H9 (cell line): ENCODE measurements around the gene SEMA3C. TPM values are rescaled to one million over a fixed set of nuclear protein-coding genes. Genes with fewer than 3 reads are reported as not detected.

Experiments used
- DNase-seq: peaks from one replicate; pipeline ENCODE4 v3.0.0-alpha.2; 2017
- H2AFZ ChIP-seq: one replicate; pipeline ENCODE4 v1.6.1; 2013; ENCODE audit warnings: mild to moderate bottlenecking, low read length, control low read depth, moderate library complexity
- H2AK5ac ChIP-seq: 2 replicates; pipeline ENCODE4 v1.6.1; 2013; ENCODE audit warnings: low read length, control low read depth, mixed read lengths; ENCODE audit not compliant: insufficient read length
- H2BK120ac ChIP-seq: one replicate; pipeline ENCODE4 v1.6.1; 2013; ENCODE audit warnings: low read depth, mild to moderate bottlenecking, low read length, control low read depth, inconsistent platforms; ENCODE audit not compliant: poor library complexity, severe bottlenecking
- H2BK12ac ChIP-seq: 2 replicates; pipeline ENCODE4 v1.6.1; 2013; ENCODE audit warnings: low read length, control low read depth, mixed read lengths, low read depth; ENCODE audit not compliant: insufficient read length
- H2BK15ac ChIP-seq: 2 replicates; pipeline ENCODE4 v1.6.1; 2013; ENCODE audit warnings: low read depth, low read length, control low read depth
- H2BK20ac ChIP-seq: one replicate; pipeline ENCODE4 v1.6.1; 2013; ENCODE audit warnings: low read depth, mild to moderate bottlenecking, low read length, control low read depth, inconsistent platforms; ENCODE audit not compliant: poor library complexity, severe bottlenecking
- H2BK5ac ChIP-seq: 2 replicates; pipeline ENCODE4 v1.6.1; 2013; ENCODE audit warnings: low read length, control low read depth, mixed read lengths; ENCODE audit not compliant: insufficient read length
- H3K14ac ChIP-seq: 2 replicates; pipeline ENCODE4 v1.6.1; 2013; ENCODE audit warnings: low read length, control low read depth; ENCODE audit not compliant: insufficient read depth
- H3K18ac ChIP-seq: 2 replicates; pipeline ENCODE4 v1.6.1; 2013; ENCODE audit warnings: low read depth, mild to moderate bottlenecking, mixed read lengths, low read length, control low read depth; ENCODE audit not compliant: insufficient read length
- H3K23ac ChIP-seq: 2 replicates; pipeline ENCODE4 v1.6.1; 2013; ENCODE audit warnings: low read length, control low read depth, mixed read lengths, low read depth; ENCODE audit not compliant: insufficient read length
- H3K23me2 ChIP-seq: 2 replicates; pipeline ENCODE4 v1.6.1; 2013; ENCODE audit warnings: low read depth, mild to moderate bottlenecking, mixed read lengths, low read length, control low read depth; ENCODE audit not compliant: insufficient read length, poor library complexity, severe bottlenecking
- H3K27ac ChIP-seq: 2 replicates; pipeline ENCODE4 v1.5.1; 2013; ENCODE audit warnings: low read length, control low read depth, mixed read lengths, low read depth; ENCODE audit not compliant: insufficient read length
- H3K27me3 ChIP-seq: 2 replicates; pipeline ENCODE4 v1.6.1; 2013; ENCODE audit warnings: low read length, control low read depth, inconsistent platforms; ENCODE audit not compliant: insufficient read depth
- H3K4ac ChIP-seq: 2 replicates; pipeline ENCODE4 v1.6.1; 2013; ENCODE audit warnings: low read depth, mild to moderate bottlenecking, control low read depth, inconsistent platforms, low read length, moderate library complexity
- H3K4me1 ChIP-seq: 2 replicates; pipeline ENCODE4 v1.6.1; 2013; ENCODE audit warnings: low read length, control low read depth, inconsistent platforms; ENCODE audit not compliant: insufficient read depth
- H3K4me2 ChIP-seq: 2 replicates; pipeline ENCODE4 v1.6.1; 2013; ENCODE audit warnings: low read length, control low read depth, mixed read lengths; ENCODE audit not compliant: insufficient read length, insufficient read depth
- H3K56ac ChIP-seq: 2 replicates; pipeline ENCODE4 v1.6.1; 2013; ENCODE audit warnings: low read depth, mild to moderate bottlenecking, mixed read lengths, low read length, control low read depth; ENCODE audit not compliant: insufficient read length
- H3K79me1 ChIP-seq: 2 replicates; pipeline ENCODE4 v1.6.1; 2013; ENCODE audit warnings: low read depth, mild to moderate bottlenecking, moderate library complexity, low read length, control low read depth, inconsistent platforms; ENCODE audit not compliant: insufficient read depth, poor library complexity, severe bottlenecking
- H3K79me2 ChIP-seq: 2 replicates; pipeline ENCODE4 v1.6.1; 2013; ENCODE audit warnings: low read length, control low read depth, inconsistent platforms; ENCODE audit not compliant: insufficient read depth
- H3K9ac ChIP-seq: 2 replicates; pipeline ENCODE4 v1.6.1; 2013; ENCODE audit warnings: low read length, control low read depth, mixed read lengths; ENCODE audit not compliant: insufficient read length; ENCODE audit errors: extremely low read depth
- H3K9me3 ChIP-seq: one replicate; pipeline ENCODE4 v1.6.1; 2013; ENCODE audit warnings: low read depth, low read length, inconsistent platforms; ENCODE audit not compliant: control insufficient read depth
- H3T11ph ChIP-seq: one replicate; pipeline ENCODE4 v1.6.1; 2013; ENCODE audit warnings: mild to moderate bottlenecking, low read length, control low read depth, inconsistent platforms
- H4K20me1 ChIP-seq: one replicate; pipeline ENCODE4 v1.6.1; 2013; ENCODE audit not compliant: control insufficient read depth, insufficient read length, insufficient read depth
- H4K5ac ChIP-seq: 2 replicates; pipeline ENCODE4 v1.6.1; 2013; ENCODE audit warnings: low read depth, mild to moderate bottlenecking, mixed read lengths, low read length, control low read depth; ENCODE audit not compliant: insufficient read length
- H4K8ac ChIP-seq: replicated peaks from 2 replicates; pipeline ENCODE4 v1.6.1; 2013; ENCODE audit warnings: low read length, control low read depth, mixed read lengths, low read depth; ENCODE audit not compliant: insufficient read length
- H4K91ac ChIP-seq: 2 replicates; pipeline ENCODE4 v1.6.1; 2013; ENCODE audit warnings: low read depth, mild to moderate bottlenecking, moderate library complexity, mixed read lengths, low read length, control low read depth; ENCODE audit not compliant: insufficient read length
- H3K27ac Mint-ChIP-seq, 3 experiments: 2 replicates in 2 of 3; 3 replicates in 1 of 3; pipeline ENCODE4 v1.8.0; 2020 to 2021; ENCODE audit warnings: mixed read lengths in 3 of 3, mild to moderate bottlenecking in 1 of 3, moderate library complexity in 1 of 3
- H3K27me3 Mint-ChIP-seq: 2 replicates; pipeline ENCODE4 v1.8.0; 2021; ENCODE audit warnings: low read depth, mild to moderate bottlenecking, moderate library complexity, mixed read lengths
- H3K36me3 Mint-ChIP-seq, 3 experiments: 2 replicates in 2 of 3; 3 replicates in 1 of 3; pipeline ENCODE4 v1.8.0; 2020 to 2021; ENCODE audit warnings: low read depth in 3 of 3, mixed read lengths in 3 of 3; ENCODE audit not compliant: insufficient read depth in 1 of 3
- H3K4me1 Mint-ChIP-seq, 2 experiments: 2 replicates each; pipeline ENCODE4 v1.8.0; 2020; ENCODE audit warnings: mixed read lengths in 2 of 2
- H3K4me3 Mint-ChIP-seq, 2 experiments: 2 replicates in 1 of 2; 3 replicates in 1 of 2; pipeline ENCODE4 v1.8.0; 2020 to 2021; ENCODE audit warnings: mild to moderate bottlenecking in 2 of 2, mixed read lengths in 2 of 2, moderate library complexity in 1 of 2
- H3K9me3 Mint-ChIP-seq, 2 experiments: 2 replicates in 1 of 2; 3 replicates in 1 of 2; pipeline ENCODE4 v1.8.0; 2020; ENCODE audit warnings: mild to moderate bottlenecking in 2 of 2, mixed read lengths in 2 of 2, moderate library complexity in 1 of 2
- CTCF ChIP-seq: fragments of 200-600 bp; sonication (generic); conservative IDR thresholded peaks from 3 replicates; pipeline ENCODE4 v1.8.0; 2021; ENCODE audit warnings: antibody characterized with exemption, mild to moderate bottlenecking
- WGBS: extraction: QIAGEN DNeasy Blood & Tissue Kit; methylation state at CpG from one replicate; pipeline ENCODE4 v1.1.7; 2013; ENCODE audit warnings: missing lambda C conversion rate, low lambda C conversion rate, mixed read lengths; ENCODE audit not compliant: insufficient read length; ENCODE audit errors: extremely low coverage; 5-methylcytosine and 5-hydroxymethylcytosine counted together
- total RNA-seq: library from RNA; stranded (reverse); gene quantifications from 2 replicates; pipeline ENCODE4 v1.2.1, GENCODE V29; 2021

Gene SEMA3C
- total RNA-seq, 1 experiment from 2014 or later = 1.6 TPM

- H3K9ac ChIP-seq = no peak overlapping the region
- H3K27me3 Mint-ChIP-seq = no peaks in the 10 kb centered on the region
- H3K79me1 ChIP-seq = no peaks in the 10 kb centered on the region
- no peak overlapping the region for H3K27ac ChIP-seq
- H4K5ac ChIP-seq = no peak overlapping the region
- no peaks in the 10 kb centered on the region for H3K27me3 ChIP-seq
- no peak overlapping the region for H2BK12ac ChIP-seq
- H2AFZ ChIP-seq = no peak overlapping the region
- no peak overlapping the region for H3K27ac Mint-ChIP-seq
- no peak overlapping the region for H3K4me2 ChIP-seq
- H3K36me3 Mint-ChIP-seq = no peaks in the 10 kb centered on the region
- no peak overlapping the region for H3K56ac ChIP-seq
- H3T11ph ChIP-seq = no peak overlapping the region
- H3K18ac ChIP-seq = no peak overlapping the region
- no peak overlapping the region for H4K91ac ChIP-seq
- H4K20me1 ChIP-seq = no peaks in the 10 kb centered on the region
- no peak overlapping the region for H3K4ac ChIP-seq
- TF ChIP-seq CTCF = no peak
- H2BK20ac ChIP-seq = no peak overlapping the region
- no CpG with 5 or more reads among the region's 4 CpGs for WGBS
- H3K4me1 Mint-ChIP-seq = peaks cover 7% of the 10 kb centered on the region in 2 experiments; a peak in 3 of 4 replicates
- no peak overlapping the region for H2BK15ac ChIP-seq
- H2AK5ac ChIP-seq = no peak overlapping the region
- no peak overlapping the region for H4K8ac ChIP-seq
- no peak overlapping the region for H2BK120ac ChIP-seq
- no peak overlapping the region for H3K4me3 Mint-ChIP-seq
- no peak overlapping the region for H3K23ac ChIP-seq
- no peaks in the 10 kb centered on the region for H3K23me2 ChIP-seq
- H3K9me3 ChIP-seq = no peaks in the 10 kb centered on the region
- H3K9me3 Mint-ChIP-seq = no peaks in the 10 kb centered on the region
- H3K79me2 ChIP-seq = no peaks in the 10 kb centered on the region
- no peak for DNase-seq
- no peaks in the 10 kb centered on the region for H3K4me1 ChIP-seq
- no peak overlapping the region for H3K14ac ChIP-seq
- H2BK5ac ChIP-seq = no peak overlapping the region
Measured at GRCh38 chr7:80890426-80891258, 28.2 kb downstream of the SEMA3C start.
